LNCaP clone FGC (cell line): ENCODE measurements around the gene KDSR.

ENCODE experiments used
- DNase-seq: peaks from one replicate; pipeline ENCODE4 v3.0.0-alpha.2; 2011; ENCODE audit warnings: low read depth
- H3K4me3 ChIP-seq: 2 replicates; pipeline ENCODE4 v1.5.1; 2011; ENCODE audit warnings: mild to moderate bottlenecking, low read depth, low read length, control low read depth
- TF ChIP-seq, protein P1 (sequence below): IDR thresholded peaks from 2 replicates; pipeline ENCODE4 v1.5.1; 2012; ENCODE audit warnings: mild to moderate bottlenecking; ENCODE audit not compliant: control insufficient read depth, insufficient read depth; ENCODE audit errors: extremely low read depth

Gene KDSR

DNA sequence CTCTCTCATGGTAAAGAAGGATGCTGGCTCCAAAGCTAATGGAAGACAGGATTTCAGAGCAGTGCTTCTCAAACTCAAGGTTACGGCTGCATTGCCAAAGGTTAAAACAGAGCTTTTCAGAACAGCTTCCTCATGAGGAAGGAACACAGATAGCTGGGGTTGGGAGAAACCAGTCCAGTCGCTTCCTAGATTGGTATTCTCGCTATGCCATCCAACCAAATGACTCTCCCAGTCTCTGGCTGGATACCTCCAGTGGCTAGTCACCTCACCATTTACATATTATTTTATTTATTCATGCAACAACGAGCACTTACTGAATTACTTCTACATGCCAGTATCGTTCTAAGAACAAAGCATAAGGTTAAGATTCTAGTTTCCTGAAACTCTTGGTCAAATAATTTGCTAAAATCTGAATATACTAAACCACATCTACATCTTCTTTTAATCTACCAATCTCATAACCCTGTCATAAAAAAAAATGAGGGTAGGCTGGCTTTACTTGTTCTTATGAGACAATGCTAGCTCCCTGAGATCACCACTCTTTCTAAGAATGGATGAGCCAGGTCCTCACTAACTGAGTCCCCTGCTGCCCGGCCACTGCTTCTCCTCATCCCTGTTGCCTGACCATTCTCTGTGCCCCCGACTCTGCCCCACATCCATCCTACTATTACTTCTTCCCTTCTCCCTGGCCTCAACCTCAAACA lies 20.4 kb downstream of the KDSR start:
- TF ChIP-seq, protein P1, sequence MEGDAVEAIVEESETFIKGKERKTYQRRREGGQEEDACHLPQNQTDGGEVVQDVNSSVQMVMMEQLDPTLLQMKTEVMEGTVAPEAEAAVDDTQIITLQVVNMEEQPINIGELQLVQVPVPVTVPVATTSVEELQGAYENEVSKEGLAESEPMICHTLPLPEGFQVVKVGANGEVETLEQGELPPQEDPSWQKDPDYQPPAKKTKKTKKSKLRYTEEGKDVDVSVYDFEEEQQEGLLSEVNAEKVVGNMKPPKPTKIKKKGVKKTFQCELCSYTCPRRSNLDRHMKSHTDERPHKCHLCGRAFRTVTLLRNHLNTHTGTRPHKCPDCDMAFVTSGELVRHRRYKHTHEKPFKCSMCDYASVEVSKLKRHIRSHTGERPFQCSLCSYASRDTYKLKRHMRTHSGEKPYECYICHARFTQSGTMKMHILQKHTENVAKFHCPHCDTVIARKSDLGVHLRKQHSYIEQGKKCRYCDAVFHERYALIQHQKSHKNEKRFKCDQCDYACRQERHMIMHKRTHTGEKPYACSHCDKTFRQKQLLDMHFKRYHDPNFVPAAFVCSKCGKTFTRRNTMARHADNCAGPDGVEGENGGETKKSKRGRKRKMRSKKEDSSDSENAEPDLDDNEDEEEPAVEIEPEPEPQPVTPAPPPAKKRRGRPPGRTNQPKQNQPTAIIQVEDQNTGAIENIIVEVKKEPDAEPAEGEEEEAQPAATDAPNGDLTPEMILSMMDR, result no peak
- no peak for DNase-seq
- no peak overlapping the region for H3K4me3 ChIP-seq

DNA sequence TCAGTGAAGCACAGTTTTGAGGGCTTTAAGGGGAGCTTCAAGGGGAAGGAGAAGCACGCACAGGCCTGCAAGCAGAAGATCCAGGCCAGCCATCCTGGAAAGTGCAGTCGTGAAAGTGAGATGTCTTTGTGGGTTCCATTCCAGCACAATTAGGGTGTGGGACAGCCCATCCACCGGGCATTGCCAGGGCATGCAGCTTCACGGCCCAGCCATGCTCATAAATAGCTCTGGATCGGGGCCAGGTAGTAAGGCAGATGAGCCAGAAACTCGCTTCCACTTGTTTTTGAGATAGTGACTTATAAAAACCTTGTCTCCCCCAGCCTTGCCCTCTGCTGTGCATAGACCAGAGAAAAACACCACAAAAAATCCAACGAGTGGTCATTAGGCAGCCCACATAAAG lies 21.0 kb downstream of the KDSR start:
- TF ChIP-seq, protein P1, result no peak
- no peak overlapping the region for H3K4me3 ChIP-seq
- DNase-seq, result peak; percentile 30

DNA sequence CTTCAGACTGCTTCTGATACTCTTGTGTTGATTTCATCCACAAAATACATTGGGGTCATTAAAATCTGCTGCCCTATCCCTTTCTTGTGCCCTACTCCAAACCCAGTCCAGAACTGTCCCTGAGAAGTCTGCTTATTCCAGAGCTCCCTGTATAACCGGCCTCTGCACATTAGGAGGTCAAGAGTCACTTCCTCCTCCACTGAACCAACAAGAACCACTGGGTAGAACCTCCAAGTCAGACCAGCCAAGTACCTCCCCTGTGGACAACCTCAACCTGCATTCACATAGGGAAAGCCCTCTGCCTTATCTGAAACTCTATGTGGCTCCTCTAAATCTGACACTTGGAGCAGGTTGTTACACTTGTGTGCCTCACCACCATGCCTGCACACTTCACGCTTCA lies 22.1 kb downstream of the KDSR start:
- TF ChIP-seq, protein P1, result no peak
- DNase-seq, result no peak
- no peak overlapping the region for H3K4me3 ChIP-seq

DNA sequence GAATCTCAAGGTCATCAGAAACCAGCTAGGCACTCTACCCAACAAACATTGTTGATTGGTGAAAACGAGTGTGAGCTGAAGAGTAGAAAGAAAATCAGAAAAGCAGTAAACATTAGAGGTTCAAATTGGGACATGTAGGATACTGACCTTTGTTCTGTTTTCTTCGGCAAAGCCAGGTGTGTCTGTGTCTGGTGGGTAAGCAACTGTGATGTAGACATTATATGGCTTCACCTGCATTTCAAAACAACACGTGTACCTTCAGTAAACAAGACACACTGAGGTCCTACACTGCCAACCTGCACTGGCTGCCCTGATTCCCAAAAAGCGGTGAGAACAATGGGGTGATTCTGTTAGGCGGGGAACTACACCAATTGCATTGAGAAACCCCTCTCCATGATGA lies 22.7 kb downstream of the KDSR start:
- no peak overlapping the region for H3K4me3 ChIP-seq
- DNase-seq, result no peak
- TF ChIP-seq, protein P1, result no peak

DNA sequence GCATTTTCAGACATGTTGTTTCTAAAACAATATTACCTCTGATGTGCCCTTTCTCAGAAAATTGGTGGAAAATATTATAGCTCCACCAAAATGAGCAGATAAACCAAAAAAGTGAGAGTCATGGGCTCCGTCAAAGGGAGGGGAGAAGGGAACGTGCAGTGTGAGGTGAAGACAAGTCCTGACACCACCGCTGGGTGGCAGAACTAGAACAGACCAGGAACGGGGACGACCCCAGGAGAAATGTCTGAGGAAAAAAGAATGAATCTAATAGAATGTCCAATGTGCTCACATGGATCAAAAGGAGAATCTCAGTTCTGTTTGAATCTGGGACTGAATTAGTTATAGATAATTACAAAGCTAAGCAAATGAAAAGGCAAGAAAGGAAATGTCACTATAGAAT lies 24.8 kb downstream of the KDSR start:
- DNase-seq, result no peak
- TF ChIP-seq, protein P1, result peak; percentile 51
- no peak overlapping the region for H3K4me3 ChIP-seq

DNA sequence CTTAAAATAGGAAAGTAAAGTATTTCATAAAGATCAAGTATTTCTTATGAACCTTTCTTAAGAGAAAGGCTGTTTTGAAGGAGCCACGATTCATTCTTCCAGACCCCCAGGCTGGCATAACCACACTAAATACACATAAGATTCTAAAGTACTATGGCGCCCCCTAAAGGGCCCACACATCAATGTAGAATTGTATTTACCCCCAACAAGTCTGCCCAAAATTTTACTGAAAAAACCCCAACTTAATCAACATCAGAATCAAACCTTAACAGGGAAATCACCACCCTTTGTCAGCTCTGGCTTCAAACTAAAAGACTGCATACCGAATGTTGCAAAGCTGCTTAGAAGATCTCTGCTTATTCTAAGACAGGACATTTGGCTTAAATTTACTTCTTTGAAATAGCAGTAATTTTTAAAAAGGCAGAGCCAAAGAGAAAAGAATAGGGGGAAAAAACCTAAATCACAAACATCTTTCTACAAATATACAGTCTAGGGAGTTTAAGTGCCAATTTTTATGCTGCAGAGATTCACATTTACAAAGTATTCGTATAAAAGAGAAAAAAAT lies 27.0 kb downstream of the KDSR start:
- no peak for DNase-seq
- no peak overlapping the region for H3K4me3 ChIP-seq
- TF ChIP-seq, protein P1, result peak; percentile 41
